GM12801 (cell line): ENCODE data around the gene HOGA1.

Experiments
- CTCF ChIP-seq: IDR thresholded peaks from one replicate; pipeline ENCODE4 v1.5.1; 2011; ENCODE audit warnings: control low read depth; ENCODE audit not compliant: insufficient read length; ENCODE audit errors: extremely low read depth

HOGA1 gene

DNA sequence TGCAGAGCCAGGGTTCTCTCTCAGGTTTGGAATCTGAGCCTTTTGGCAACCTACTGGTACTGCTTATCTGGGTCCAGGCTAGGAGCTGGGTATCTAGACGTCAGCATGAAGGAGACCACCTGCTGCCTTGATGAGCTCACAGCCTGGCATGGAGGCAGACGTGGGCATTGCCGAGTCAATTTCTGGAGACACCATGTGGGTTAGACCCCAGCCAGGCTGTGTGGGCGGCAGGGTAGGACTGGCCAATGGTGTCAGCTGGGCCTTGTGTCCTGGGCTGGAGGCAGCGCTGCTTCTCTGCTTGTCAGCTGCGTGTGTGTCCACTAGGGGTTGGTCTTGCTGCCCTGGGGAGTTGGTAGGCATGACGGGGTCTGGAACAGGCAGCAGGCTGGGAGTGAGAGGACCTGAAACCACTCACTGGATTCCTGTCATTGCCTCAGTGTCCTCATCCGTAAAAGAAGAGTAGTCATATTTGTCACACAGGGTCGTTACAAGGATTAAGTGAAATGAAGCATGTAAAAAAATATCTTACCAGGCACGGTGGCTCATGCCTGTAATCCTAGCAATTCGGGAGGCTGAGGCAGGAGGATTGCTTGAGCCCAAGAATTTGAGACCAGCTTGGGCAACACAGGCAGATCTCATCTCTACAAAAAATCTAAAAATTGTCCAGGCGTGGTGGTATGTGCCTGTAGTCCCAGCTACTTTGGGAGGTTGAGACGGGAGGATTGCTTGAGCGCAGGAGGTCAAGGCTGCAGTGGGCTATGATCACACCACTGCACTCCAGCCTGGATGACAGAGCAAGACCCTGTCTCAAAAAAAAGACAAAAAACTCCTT lies 43.3 kb upstream of the HOGA1 start:
- TF ChIP-seq CTCF = no peak

DNA sequence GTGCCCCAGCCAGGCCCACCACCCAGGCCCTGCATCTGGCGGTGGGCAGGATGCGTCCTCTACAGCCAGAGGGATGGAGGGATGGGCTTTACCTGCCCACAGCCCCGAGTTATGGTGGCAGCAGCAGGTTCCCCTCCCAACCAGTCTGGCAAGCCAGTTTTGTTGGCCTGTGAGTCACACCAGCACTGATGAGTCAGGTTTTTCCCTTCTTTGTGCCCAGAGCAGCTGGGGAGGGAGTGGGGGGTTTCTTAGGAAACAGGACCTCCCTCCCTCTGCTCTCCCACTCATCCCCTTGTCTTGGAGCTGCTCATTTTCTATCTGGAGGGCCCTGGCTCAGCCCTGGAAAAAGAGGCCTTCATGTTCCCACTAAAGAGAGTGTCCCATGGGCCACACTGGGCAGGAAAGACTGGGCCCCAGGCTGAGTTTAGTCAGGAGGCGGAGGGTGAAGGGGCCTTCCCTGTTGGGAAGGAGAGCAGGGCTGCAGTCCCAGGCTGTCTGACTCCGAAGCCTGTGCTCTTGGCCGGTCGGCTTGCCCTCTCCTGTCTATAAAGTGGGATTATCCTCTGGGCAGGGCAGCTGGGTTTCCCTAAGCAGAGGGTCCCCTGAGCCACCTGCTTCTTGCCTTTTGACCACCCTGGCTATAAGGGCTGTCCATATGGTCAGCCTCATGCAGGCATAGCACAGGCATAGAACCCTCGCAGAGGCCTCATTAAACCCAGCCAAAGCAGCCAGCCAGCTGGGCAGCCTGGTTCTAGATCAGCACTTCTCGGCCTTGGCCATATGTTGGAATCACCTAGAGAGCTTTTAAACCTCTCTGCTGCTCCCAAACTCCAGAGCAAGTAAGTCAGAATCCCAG lies 41.8 kb upstream of the HOGA1 start:
- no peak for TF ChIP-seq CTCF

DNA sequence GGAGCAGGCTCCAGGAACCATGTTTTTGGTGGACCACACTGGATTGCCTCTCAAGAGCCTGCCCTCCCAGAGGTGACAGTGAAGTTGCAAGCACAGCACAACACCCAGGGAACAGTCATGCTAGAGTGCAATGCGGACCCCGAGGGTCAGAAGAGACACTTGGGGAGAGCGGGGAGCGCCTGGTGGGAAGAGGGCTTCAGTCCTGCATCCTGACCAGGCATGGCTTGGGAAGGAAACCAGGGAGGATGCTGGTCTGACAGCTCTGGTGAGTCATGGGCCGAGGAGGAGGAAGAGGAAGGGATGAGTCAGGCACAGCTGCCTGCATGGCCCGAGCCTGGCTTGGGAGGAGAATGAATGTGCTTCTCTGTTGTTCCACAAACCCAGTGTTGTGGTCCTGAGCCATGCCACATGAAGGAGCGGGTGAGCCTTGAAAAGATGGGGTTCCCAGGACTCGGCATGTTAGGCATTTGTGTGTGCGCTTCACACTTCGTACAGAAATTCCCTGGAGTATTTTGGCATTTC lies 41.1 kb upstream of the HOGA1 start:
- no peak for TF ChIP-seq CTCF

DNA sequence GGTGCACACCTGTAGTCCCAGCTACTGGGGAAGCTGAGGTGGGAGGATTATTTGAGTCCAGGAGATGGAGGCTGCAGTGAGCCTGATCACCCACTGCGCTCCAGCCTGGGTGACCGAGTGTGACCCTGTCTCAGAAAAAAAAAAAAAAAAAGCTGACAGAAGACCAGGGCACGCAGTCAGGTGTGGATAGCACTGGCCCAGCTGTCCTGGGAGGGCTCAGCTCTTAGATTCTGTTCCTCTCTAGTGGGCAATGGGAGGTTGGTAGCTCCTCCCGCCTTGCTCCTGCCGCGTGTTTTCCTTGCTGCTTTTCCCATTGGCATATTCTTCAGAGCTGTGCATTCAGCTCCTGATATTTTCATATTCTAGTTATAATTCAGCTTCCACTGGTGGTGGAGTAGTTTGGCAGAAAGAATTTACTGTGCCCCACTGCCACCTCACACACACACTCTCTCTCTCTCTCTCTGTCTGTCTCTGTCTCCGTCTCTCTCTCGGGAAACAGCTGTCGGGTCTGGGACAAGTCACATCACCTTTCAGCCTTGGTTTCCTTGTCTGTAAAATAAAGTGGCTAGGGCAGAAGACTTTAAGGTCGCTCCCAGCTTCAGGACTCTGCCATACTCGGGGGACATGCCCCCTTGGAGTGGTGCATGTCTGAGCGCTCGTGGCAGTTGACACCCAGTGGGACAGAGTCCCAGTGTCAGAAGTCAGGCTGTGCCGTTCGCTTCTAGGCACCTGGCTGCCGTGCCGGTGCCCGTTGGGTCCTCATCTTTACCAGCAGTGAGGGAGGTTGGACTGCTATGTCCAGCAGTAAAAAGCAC lies 37.5 kb upstream of the HOGA1 start:
- no peak for TF ChIP-seq CTCF

- TF ChIP-seq CTCF = no peak
Observed at GRCh38 chr10:97547271-97547600, 37.0 kb upstream of the HOGA1 start.

DNA sequence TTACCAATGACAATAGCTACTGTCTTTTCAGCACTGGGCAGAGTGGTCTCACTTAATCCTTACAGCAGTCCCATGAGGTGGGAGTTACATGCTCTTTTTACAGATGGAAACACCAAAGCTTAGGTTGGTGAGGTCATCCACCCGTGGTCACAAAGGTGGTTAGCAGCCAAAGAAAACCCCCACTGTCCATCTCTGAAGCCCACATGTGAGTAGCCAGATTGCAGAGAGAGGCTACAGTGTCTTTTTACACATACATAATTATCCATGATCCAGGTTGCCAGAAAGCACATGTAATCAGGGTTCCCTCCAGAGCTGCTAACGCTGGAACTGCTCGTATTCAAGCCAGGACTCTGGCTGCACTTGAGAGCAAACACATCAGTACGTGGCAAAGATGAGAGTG lies 36.2 kb upstream of the HOGA1 start:
- TF ChIP-seq CTCF = no peak
